SK-N-SH (cell line): ENCODE results near the gene INSC. TPM values are rescaled to one million over a fixed set of nuclear protein-coding genes. Genes with fewer than 3 reads are reported as not detected.

Experiments used
- CTCF ChIA-PET: fragments of 300-600, 350-600 bp; formaldehyde crosslinking; extraction: SDS; loops from one replicate; lab custom pipeline; 2021; lab: Yijun Ruan, JAX
- POLR2A ChIA-PET: fragments of 350-600 bp; sonication (Branson Sonifier 250); formaldehyde crosslinking; extraction: SDS; loops from one replicate; lab custom pipeline; 2020; ENCODE audit warnings: antibody characterized with exemption, inconsistent platforms; lab: Yijun Ruan, JAX
- DNase-seq: peaks from one replicate; pipeline ENCODE4 v3.0.0; 2012
- H2AFZ ChIP-seq: fragments of 200-600 bp; sonication (generic); 2 replicates; pipeline ENCODE4 v1.8.1; 2016; ENCODE audit warnings: antibody characterized with exemption, mild to moderate bottlenecking, low read depth
- H3F3A ChIP-seq: fragments of 200-600 bp; sonication (generic); replicated peaks from 2 replicates; pipeline ENCODE3; 2016; ENCODE audit warnings: antibody characterized with exemption, mild to moderate bottlenecking; ENCODE audit not compliant: insufficient read depth
- H3K27ac ChIP-seq, 2 experiments: fragments of 200-500 bp in 1 of 2; fragments of 200-600 bp in 1 of 2; sonication (Bioruptor generic) in 1 of 2; sonication (generic), shearing (Covaris generic) in 1 of 2; 2 replicates each; pipeline versions ENCODE4 v1.5.1 to v1.6.1; 2014 to 2016; ENCODE audit warnings: low read depth in 2 of 2, inconsistent platforms in 1 of 2, low read length in 1 of 2, mild to moderate bottlenecking in 1 of 2, mixed read lengths in 1 of 2
- H3K27me3 ChIP-seq: fragments of 200-600 bp; sonication (generic), shearing (Covaris generic); 2 replicates; pipeline ENCODE4 v1.6.1; 2016; ENCODE audit warnings: mixed run types; ENCODE audit not compliant: insufficient read depth
- H3K36me3 ChIP-seq, 2 experiments: fragments of 200-500 bp in 1 of 2; fragments of 200-600 bp in 1 of 2; sonication (Bioruptor generic) in 1 of 2; sonication (generic) in 1 of 2; replicated peaks in 1 of 2; 2 replicates each; pipeline versions ENCODE3 to v1.5.1; 2014 to 2016; ENCODE audit warnings: low read length in 1 of 2, mild to moderate bottlenecking in 1 of 2; ENCODE audit not compliant: insufficient read depth in 2 of 2, control insufficient read depth in 1 of 2
- H3K4me1 ChIP-seq, 2 experiments: fragments of 200-500 bp in 1 of 2; fragments of 200-600 bp in 1 of 2; sonication (Bioruptor generic) in 1 of 2; sonication (generic), shearing (Covaris generic) in 1 of 2; 2 replicates each; pipeline versions ENCODE4 v1.5.1 to v1.6.1; 2014 to 2016; ENCODE audit warnings: low read depth in 1 of 2, low read length in 1 of 2, mixed run types in 1 of 2; ENCODE audit not compliant: insufficient read depth in 2 of 2, control insufficient read depth in 1 of 2
- H3K4me2 ChIP-seq: fragments of 200-600 bp; sonication (generic), shearing (Covaris generic); 2 replicates; pipeline ENCODE4 v1.6.1; 2017; ENCODE audit warnings: mixed run types
- H3K4me3 ChIP-seq, 2 experiments: fragments of 200-500 bp in 1 of 2; fragments of 200-600 bp in 1 of 2; sonication (Bioruptor generic) in 1 of 2; sonication (generic), shearing (Covaris generic) in 1 of 2; 2 replicates each; pipeline versions ENCODE4 v1.5.1 to v1.8.1; 2014 to 2016; ENCODE audit warnings: low read depth in 2 of 2, inconsistent platforms in 1 of 2, low read length in 1 of 2, mild to moderate bottlenecking in 1 of 2, mixed read lengths in 1 of 2, moderate library complexity in 1 of 2
- H3K79me2 ChIP-seq: fragments of 200-600 bp; sonication (generic); 2 replicates; pipeline ENCODE4 v1.8.1; 2017; ENCODE audit warnings: mild to moderate bottlenecking; ENCODE audit not compliant: insufficient read depth
- H3K9ac ChIP-seq: fragments of 200-600 bp; sonication (generic); 2 replicates; pipeline ENCODE4 v1.6.1; 2017; ENCODE audit warnings: mixed run types
- H3K9me2 ChIP-seq: fragments of 200-600 bp; sonication (generic); 2 replicates; pipeline ENCODE4 v1.6.1; 2017; ENCODE audit warnings: mixed run types
- H3K9me3 ChIP-seq: fragments of 200-600 bp; sonication (generic); 2 replicates; pipeline ENCODE4 v1.6.1; 2017; ENCODE audit warnings: mixed run types, mild to moderate bottlenecking, moderate library complexity
- H4K20me1 ChIP-seq: fragments of 200-600 bp; sonication (generic); 2 replicates; pipeline ENCODE4 v1.6.1; 2017; ENCODE audit warnings: mild to moderate bottlenecking, mixed run types; ENCODE audit not compliant: insufficient read depth
- CTCF ChIP-seq: fragments of 200-600 bp; sonication (generic); IDR thresholded peaks from 2 replicates; pipeline ENCODE4 v1.6.1; 2017; ENCODE audit warnings: antibody characterized with exemption, mild to moderate bottlenecking, moderate library complexity
- EP300 ChIP-seq, 2 experiments: IDR thresholded peaks; 2 replicates each; pipeline versions ENCODE4 v1.4.0 to v1.6.1; 2012; ENCODE audit warnings: borderline replicate concordance in 1 of 2, low read depth in 1 of 2, low read length in 1 of 2
- EZH2phosphoT487 ChIP-seq: fragments of 200-600 bp; sonication (generic); IDR thresholded peaks from 2 replicates; pipeline ENCODE4 v1.6.1; 2017; ENCODE audit warnings: low read depth, mixed run types, mild to moderate bottlenecking, antibody characterized with exemption, moderate library complexity, borderline replicate concordance
- FOXJ3 ChIP-seq: sonication (generic); formaldehyde crosslinking; IDR thresholded peaks from 2 replicates; pipeline ENCODE4 v1.5.1; 2020; ENCODE audit warnings: mild to moderate bottlenecking, missing genetic modification reagents
- FOXM1 ChIP-seq: IDR thresholded peaks from 2 replicates; pipeline ENCODE4 v1.4.0; 2012; ENCODE audit warnings: low read depth, mild to moderate bottlenecking
- GABPA ChIP-seq: IDR thresholded peaks from 2 replicates; pipeline ENCODE4 v1.4.0; 2012; ENCODE audit warnings: low read depth, mild to moderate bottlenecking
- GATA2 ChIP-seq: sonication (generic); formaldehyde crosslinking; IDR thresholded peaks from 2 replicates; pipeline ENCODE4 v1.5.0; 2020; ENCODE audit warnings: mild to moderate bottlenecking, missing genetic modification reagents
- JUND ChIP-seq: IDR thresholded peaks from 2 replicates; pipeline ENCODE4 v1.4.0; 2012
- MAX ChIP-seq: IDR thresholded peaks from 2 replicates; pipeline ENCODE4 v1.4.0; 2012; ENCODE audit warnings: low read depth
- MEF2A ChIP-seq: IDR thresholded peaks from 2 replicates; pipeline ENCODE4 v1.4.0; 2012; ENCODE audit warnings: low read depth, borderline replicate concordance
- MXI1 ChIP-seq: IDR thresholded peaks from 2 replicates; pipeline ENCODE4 v1.6.1; 2012; ENCODE audit warnings: mild to moderate bottlenecking, low read depth, low read length, improper control_type of control experiment
- NFIC ChIP-seq: IDR thresholded peaks from 2 replicates; pipeline ENCODE4 v1.4.0; 2012; ENCODE audit warnings: borderline replicate concordance
- PBX3 ChIP-seq: IDR thresholded peaks from 2 replicates; pipeline ENCODE4; 2012
- REST ChIP-seq: IDR thresholded peaks from 2 replicates; pipeline ENCODE4 v1.6.1; 2012; ENCODE audit warnings: mild to moderate bottlenecking, low read depth, low read length, moderate library complexity
- RXRA ChIP-seq: IDR thresholded peaks from 2 replicates; pipeline ENCODE4 v1.4.0; 2012; ENCODE audit warnings: low read depth, mild to moderate bottlenecking, borderline replicate concordance
- TAF1 ChIP-seq: IDR thresholded peaks from 2 replicates; pipeline ENCODE4 v1.6.1; 2012; ENCODE audit warnings: low read depth, mild to moderate bottlenecking, low read length, moderate library complexity, borderline replicate concordance
- TCF12 ChIP-seq: IDR thresholded peaks from 2 replicates; pipeline ENCODE4 v1.4.0; 2012
- YY1 ChIP-seq: IDR thresholded peaks from 2 replicates; pipeline ENCODE4 v1.4.0; 2012; ENCODE audit warnings: low read depth, mild to moderate bottlenecking
- WGBS: methylation state at CpG from one replicate; pipeline ENCODE4 v1.1.6; 2017; ENCODE audit warnings: low lambda C conversion rate; 5-methylcytosine and 5-hydroxymethylcytosine counted together
- polyA plus RNA-seq, 3 experiments: library from polyadenylated mRNA; depleted of rRNA; stranded (reverse); fragments of >200 nt; gene quantifications; 2 replicates each; pipeline ENCODE4 v1.2.3, GENCODE V29; 2012

INSC gene
- polyA plus RNA-seq, 1 of the 3 experiments (the other 2 are of a cell fraction) = not detected

- Histone ChIP-seq H3K9me3 (no peaks in the 10 kb centered on the region), H3K4me3 (no peak overlapping the region), H3K9ac (no peak overlapping the region), H3F3A (no peaks in the 10 kb centered on the region), H3K79me2 (no peaks in the 10 kb centered on the region), H3K9me2 (no peaks in the 10 kb centered on the region), H2AFZ (no peak overlapping the region), H3K4me2 (no peak overlapping the region), H3K27me3 (no peaks in the 10 kb centered on the region), H3K27ac (no peak overlapping the region)
- ChIA-PET POLR2A (no interaction called here), CTCF (interaction anchor here (1.4 to 1.9 kb wide), 4 partner anchors 11 to 52 kb away, joined by 3 to 6 read pairs (median 5); partner anchors contain the start of gene INSC)
- DNase-seq = no peak
- TF ChIP-seq TCF12 = no peak
- TF ChIP-seq FOXJ3 (CRISPR knock-in tag) = no peak
- no peak for TF ChIP-seq NFIC
- no peak for TF ChIP-seq EZH2phosphoT487
- TF ChIP-seq CTCF = no peak
- TF ChIP-seq REST = no peak
- no peak for TF ChIP-seq RXRA
- TF ChIP-seq YY1 = no peak
- TF ChIP-seq, all 33 proteins: peak for 0
- H3K36me3 ChIP-seq = no peaks in the 10 kb centered on the region
- H4K20me1 ChIP-seq = no peaks in the 10 kb centered on the region
- peaks cover 2 to 4% of the 10 kb centered on the region in 2 experiments; a peak in 2 of 4 replicates for H3K4me1 ChIP-seq
Measured at GRCh38 chr11:15153231-15153630, 38.5 kb downstream of the INSC start.

- no peak overlapping the region for H3K27ac ChIP-seq
- H3K79me2 ChIP-seq = no peaks in the 10 kb centered on the region
- peaks cover 2 to 10% of the 10 kb centered on the region in 2 experiments; a peak in 2 of 4 replicates for H3K4me1 ChIP-seq
- H3F3A ChIP-seq = no peaks in the 10 kb centered on the region
- no peaks in the 10 kb centered on the region for H3K9me2 ChIP-seq
- CTCF ChIA-PET = interaction anchor here (0.9 to 1.5 kb wide), 2 partner anchors 56 to 82 kb away, joined by 3 read pairs; no protein-coding TSS in a partner anchor
- no peak overlapping the region for H3K4me3 ChIP-seq
- H3K27me3 ChIP-seq = no peaks in the 10 kb centered on the region
- 21% methylated on average over 3 of the region's 3 CpGs for WGBS
- H3K4me2 ChIP-seq = no peak overlapping the region
- no peak for DNase-seq
- H4K20me1 ChIP-seq = no peaks in the 10 kb centered on the region
- no peaks in the 10 kb centered on the region for H3K9me3 ChIP-seq
- no peak overlapping the region for H2AFZ ChIP-seq
- no peaks in the 10 kb centered on the region for H3K36me3 ChIP-seq
- POLR2A ChIA-PET = no interaction called here
- no peak overlapping the region for H3K9ac ChIP-seq
- no peak for TF ChIP-seq PBX3
- TF ChIP-seq REST = no peak
- no peak for TF ChIP-seq JUND
- TF ChIP-seq TAF1 = no peak
- TF ChIP-seq MXI1 = no peak
- no peak for TF ChIP-seq MAX
- no peak for TF ChIP-seq YY1
- TF ChIP-seq GATA2 = no peak
- TF ChIP-seq EP300 (IDR thresholded peaks at IDR 0.05; ENCODE audit: borderline replicate concordance in 1 of 2, low read depth in 1 of 2, low read length in 1 of 2) = no peak
- TF ChIP-seq MEF2A = no peak
- TF ChIP-seq FOXM1 = no peak
- no peak for TF ChIP-seq GABPA
Measured at GRCh38 chr11:15157181-15157580, 42.5 kb downstream of the INSC start.
